ENCODE results near the gene PTPMT1.
"Not testable (repeated sequence)": the region's sequence is repeated elsewhere in the genome, so short reads cannot be mapped to it uniquely, and the experiment has no call there.

GRCh38 chr11:47546274-47546673 lies 19.1 kb upstream of the PTPMT1 start:
- not testable (repeated sequence) for TF ChIP-seq USF2 (IDR thresholded peaks at IDR 0.05); POLR2A (IDR thresholded peaks at IDR 0.05; ENCODE audit: low read length); JUNB (IDR thresholded peaks at IDR 0.05); GATA3 (IDR thresholded peaks at IDR 0.05; ENCODE audit: borderline replicate concordance)

Data from A549 (cell line).